ENCODE results near the gene RAB11FIP3.
"Not testable (repeated sequence)": the region's sequence is repeated elsewhere in the genome, so short reads cannot be mapped to it uniquely, and the experiment has no call there.

Gene RAB11FIP3

DNA sequence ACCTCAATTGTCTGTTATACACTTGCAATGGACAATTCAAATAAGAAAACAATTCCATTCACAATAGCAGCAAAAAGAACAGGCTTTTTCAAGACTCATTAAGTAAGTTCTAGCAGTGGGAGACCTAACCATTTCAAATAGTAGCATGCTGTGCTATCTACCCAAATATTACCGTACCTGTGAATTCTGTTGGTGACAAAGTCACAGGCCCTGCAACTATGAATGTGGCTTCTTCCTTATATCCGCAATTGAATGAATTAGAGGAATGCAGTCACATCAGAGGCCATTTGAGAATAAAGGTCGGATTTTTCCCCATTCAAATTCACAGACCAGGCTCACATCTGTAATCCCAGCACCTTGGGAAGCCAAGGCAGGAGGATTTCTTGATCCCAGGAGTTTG, 29.2 kb upstream of the RAB11FIP3 start:
- DNase-seq, result no peak

DNA sequence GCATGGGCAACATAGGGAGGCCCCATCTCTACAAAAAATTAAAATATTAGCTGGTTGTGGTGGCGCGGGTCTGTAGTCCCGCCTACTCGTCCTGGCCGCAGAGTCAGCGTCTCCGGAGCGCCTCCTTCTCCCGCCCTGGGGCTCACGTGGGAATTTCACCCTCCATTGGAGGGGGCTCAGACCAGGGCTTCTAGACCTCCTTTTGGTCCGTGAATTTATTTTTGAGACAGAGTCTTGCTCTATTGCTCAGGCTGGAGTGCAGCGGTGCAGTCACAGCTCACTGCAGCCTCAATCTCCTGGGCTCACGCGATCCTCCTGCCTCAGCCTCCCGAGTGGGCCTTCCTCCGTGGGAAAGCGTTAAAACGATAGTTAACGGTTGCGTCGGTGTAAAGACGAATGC, 28.8 kb upstream of the RAB11FIP3 start:
- peak; percentile 30 for DNase-seq

DNA sequence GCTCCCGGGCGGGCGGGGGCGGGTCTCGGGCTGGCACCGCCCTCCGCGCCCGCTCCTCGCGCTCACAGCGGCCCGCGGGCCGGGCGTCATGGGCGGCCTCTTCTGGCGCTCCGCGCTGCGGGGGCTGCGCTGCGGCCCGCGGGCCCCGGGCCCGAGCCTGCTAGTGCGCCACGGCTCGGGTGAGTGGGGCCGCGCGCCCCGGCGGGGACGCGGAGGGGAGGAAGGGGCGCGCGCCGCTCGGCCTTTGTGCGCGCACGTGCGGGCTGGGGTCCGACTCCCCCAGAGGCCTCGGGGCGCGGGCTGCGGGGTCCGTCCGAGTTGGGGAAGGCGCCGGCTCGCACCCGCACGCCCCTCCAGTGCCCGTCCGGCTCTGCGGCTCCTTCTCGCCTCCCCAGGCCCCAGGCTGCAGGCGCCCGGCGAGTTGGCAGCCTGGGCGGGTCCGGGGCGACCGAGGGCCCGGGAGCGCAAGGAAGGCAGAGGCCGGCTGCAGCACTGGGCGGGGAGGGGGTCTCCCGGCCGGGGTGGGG, 28.3 kb upstream of the RAB11FIP3 start, which contains the start of gene NME4:
NME4 (plus strand) TSS at position 65 of the 527 bp plus-strand sequence; CDS start at position 89, 24 bp downstream.
- DNase-seq, result no peak

DNA sequence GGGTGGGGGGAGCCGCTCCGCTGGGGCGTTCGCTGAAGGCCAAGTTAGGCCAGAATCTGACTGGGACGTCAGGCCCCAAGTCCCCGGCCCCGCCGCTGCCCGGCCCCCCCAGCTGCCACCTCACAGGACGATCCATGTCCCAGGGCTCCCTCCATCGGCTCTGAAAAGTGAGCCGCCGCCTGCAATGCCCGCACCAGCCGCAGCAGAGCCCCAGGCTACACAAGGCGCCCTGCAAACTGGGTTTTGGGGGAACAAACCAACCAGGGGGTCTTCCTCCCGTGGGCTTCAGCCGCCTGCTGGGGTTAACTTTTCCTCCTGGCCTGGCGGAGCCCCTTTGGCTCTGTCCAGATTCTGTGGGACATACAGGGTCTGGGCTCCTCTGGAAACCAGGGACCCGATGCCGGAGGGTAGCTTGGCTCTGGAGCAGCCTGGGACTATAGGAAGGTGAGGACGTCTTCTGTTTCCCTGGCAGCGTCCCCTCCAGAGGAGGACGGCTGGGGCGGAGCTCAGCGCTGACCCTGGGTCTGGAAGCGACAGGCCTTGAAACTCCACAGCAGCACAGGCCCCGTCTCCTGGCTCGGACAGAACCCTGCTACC, 27.6 kb upstream of the RAB11FIP3 start:
- no peak for DNase-seq

DNA sequence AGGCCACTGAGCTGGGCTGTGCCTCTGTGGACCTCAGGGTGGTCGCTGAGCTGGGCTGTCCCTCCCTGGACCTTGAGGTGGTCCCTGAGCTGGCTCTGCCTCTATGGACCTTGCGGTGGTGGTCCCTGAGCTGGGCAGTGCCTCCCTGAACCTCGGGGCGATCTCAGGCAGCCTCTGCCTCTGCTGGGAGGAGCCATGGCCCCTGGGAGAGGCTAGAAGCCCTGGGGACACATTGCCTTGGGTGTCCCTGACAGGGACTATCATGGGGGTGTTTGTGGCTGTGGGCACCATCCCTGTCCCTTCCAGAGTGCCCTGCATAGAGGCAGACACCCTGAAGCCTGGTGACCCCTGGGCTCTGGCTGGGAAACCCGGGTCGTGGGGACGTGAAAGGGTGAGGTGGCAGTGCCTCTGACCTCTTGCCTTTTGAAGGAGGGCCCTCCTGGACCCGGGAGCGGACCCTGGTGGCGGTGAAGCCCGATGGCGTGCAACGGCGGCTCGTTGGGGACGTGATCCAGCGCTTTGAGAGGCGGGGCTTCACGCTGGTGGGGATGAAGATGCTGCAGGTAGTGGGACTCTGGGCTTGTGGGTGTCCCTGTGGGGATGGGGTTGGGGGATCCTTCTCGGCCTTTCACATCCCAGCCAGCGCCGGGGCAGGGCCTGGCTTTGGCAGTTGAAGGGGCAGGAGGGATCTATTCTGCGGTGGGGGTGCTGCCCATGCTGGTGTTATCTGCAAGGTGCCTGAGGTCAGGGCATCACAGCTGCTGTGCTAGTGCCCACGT, 26.7 kb upstream of the RAB11FIP3 start:
- no peak for DNase-seq

- no peak for DNase-seq
These were observed 26.0 kb upstream of the RAB11FIP3 start for GRCh38 chr16:399340-400019.

- DNase-seq, result no peak
These were observed 25.3 kb upstream of the RAB11FIP3 start for GRCh38 chr16:400061-400591.

DNA sequence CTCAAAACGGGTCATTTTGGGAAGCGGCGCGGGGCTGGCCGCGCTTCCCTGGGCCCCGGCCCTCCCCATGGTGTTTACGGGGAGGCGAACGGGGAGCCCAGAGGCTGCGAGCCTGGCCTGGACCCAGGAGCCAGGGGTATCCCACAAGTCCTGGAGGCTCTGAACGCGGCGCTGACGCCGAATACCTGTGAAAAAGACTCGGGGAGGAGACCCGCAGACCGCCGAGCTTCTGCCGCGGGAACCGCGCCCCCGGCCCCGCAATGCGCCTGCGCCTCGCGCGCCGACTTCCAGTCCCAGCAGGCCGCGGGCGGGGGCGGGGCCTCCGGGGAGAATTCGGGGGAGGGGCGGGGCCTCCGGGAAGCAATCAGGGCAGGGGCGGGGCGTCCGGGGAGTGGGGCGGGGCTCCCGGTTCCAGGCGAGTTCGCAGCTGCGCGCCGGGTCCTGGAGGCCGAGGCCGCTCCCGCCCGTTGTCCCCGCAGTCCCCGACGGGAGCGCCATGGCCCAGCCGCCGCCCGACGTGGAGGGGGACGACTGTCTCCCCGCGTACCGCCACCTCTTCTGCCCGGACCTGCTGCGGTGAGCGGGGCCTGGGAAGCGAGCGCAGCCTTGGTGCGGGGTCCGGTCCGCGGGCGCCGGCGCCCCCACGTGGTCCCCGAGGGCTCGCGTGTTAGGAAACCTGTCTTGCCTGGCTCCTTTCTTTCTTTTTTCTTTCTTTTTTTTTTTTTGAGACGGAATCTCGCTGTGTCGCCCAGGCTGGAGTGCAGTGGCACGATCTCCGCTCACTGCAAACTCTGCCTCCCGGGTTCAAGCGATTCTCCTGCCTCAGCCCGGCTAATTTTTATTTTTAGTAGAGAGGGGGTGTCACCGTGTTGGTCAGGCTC, 23.7 kb upstream of the RAB11FIP3 start, which contains the start of gene DECR2:
DECR2 (plus strand) TSS at position 418 of the 881 bp plus-strand sequence; CDS start at position 497, 79 bp downstream.
- peak; percentile 71 for DNase-seq

GRCh38 chr16:404971-405486, 20.4 kb upstream of the RAB11FIP3 start:
- DNase-seq, result no peak

GRCh38 chr16:405548-406506, 19.6 kb upstream of the RAB11FIP3 start:
- no peak for DNase-seq

DNA sequence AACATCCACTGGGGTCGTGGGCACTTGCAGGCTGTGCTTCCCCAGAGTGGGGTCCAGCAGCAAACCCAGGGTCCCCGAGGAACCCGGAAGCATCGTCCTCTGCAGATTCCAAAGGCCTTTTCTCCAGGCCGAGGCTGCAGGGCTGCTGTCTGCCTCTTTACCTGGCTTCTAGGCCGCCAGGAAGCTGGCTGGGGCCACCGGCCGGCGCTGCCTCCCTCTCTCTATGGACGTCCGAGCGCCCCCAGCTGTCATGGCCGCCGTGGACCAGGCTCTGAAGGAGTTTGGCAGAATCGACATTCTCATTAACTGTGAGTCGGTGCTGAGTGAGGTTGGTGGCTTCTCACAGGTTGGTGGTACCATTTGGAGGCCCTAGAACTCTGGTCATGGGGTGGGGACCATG, 18.2 kb upstream of the RAB11FIP3 start:
- DNase-seq, result no peak

GRCh38 chr16:410516-411178, 14.8 kb upstream of the RAB11FIP3 start:
- no peak for DNase-seq

- DNase-seq, result no peak
These were observed 13.7 kb upstream of the RAB11FIP3 start for GRCh38 chr16:411576-412265.

DNA sequence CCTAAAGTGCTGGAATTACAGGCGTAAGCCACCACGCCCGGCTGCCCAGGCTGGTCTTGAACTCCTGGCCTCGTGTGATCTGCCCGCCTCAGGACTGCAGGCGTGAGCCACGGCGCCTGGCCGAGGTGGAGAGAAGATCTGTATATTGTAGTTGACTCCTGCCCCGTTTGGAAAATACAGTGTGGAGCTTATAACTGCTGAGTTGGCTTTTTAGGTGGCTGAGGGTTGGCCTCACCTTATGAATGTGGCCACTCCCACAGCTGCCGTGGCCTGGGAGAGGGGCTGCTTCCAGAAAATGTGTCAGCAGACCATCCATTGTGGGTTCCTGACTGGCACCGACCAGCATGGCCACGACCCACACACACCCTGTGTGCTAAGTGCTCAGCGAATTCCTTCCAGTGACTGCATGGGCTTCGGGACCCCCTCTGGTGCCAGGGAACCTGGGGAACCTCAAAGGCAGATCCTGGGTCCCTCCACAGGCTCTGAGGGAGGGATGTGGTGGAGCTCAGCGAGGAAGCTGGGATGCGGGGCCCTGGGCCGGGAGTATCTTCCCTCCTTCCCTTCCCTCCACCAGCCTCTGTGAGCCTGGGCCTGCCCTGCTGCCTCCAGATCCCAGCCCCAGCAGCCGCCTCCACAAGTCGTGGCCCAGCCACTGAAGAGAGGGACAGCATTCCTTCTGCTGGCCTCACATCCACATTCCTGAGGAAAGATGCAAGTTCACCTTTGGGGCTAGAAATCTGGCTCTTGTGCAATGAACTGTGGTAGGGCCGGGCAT, 10.9 kb upstream of the RAB11FIP3 start:
- DNase-seq, result no peak

DNA sequence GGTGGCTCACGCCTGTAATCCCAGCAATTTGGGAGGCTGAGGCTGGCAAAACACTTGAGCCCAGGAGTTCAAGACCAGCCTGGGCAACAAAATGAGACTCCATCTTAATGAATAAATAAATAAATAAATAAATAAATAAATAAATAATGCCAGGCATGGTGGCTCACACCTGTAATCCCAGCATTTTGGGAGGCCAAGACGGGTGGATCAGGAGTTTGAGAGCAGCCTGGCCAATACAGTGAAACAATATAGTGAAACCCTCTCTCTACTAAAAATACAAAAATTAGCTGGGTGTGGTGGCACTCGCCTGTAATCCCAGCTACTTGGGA, 10.3 kb upstream of the RAB11FIP3 start:
- DNase-seq, result not testable (repeated sequence)

DNA sequence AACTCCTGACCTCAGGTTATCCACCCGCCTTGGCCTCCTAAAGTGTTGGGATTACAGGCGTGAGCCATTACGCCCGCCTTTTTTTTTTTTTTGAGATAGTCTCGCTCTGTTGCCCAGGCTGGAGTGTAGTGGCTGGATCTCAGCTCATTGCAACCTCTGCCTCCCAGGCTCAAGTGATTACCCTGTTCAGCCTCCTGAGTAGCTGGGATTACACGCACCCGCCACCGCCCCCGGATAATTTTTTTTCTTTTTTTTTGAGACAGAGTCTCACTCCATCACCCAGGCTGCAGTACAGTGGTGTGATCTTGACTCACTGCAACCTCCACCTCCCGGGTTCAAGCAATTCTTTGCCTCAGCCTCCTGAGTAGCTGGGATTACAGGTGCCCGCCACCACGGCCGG, 3.3 kb upstream of the RAB11FIP3 start:
- not testable (repeated sequence) for DNase-seq

DNA sequence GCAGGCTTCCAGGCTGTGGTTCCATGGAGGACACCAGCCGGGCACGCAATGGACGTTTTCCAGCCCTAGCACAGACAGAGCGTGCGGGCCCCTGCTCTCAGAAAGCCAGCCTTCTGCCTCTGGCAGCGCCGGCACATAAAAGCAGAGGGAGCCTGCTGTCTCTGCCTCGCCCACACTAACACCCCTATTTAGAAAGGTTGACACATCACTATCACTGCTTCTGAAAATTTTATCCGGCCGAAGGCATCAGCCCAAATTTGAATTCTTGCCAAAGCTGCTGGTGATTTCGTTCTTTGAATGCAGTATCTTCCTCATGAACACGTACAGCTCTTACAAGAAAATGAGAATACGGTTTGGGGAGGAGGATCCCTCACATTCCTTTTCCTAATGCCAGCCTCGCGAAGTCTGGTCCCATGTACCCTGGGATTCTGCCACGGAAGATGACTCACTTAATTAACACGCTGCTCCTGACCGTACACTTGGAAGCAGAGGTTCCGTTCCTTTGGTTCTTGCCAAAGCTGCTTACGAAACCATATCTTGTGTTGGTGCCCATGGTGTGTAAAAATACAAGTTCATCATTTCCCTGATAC, 1.3 kb upstream of the RAB11FIP3 start:
- DNase-seq, result no peak

DNA sequence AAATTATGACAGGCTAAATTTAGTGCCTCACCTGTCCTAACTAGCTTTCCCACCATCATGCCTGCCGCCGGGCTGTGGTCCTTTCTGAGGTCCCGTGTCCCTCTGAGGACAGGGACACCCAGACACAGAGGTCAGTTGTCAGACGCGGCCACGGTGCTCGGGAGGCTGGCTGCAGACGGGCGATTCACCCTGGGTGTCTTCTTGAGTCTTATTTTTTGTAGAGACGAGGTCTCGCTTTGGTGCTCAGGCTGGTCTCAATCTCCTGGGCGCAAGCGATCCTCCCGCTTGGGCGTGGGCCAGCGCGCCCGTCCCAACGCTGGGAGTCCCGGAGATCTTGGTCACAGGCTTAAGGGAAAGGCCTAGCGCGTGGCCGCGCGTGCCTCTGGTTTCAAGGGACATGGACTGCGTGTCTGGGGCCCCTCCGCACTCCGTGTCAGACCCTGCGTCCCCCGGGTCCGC, 797 bp upstream of the RAB11FIP3 start:
- DNase-seq, result no peak
